OCI-LY1 (cell line): ENCODE data around the gene TSGA10.

Experiments used
- H2AFZ ChIP-seq: fragments of 200-600 bp; sonication (generic), shearing (Covaris generic); 2 replicates; pipeline ENCODE4 v1.6.0; 2014; ENCODE audit warnings: antibody characterized with exemption, mild to moderate bottlenecking, low read length
- H3F3A ChIP-seq: fragments of 200-600 bp; sonication (generic), shearing (Covaris generic); 2 replicates; pipeline ENCODE4 v1.6.0; 2014; ENCODE audit warnings: mild to moderate bottlenecking, antibody characterized with exemption, low read length, moderate library complexity; ENCODE audit not compliant: insufficient read depth
- H3K27ac ChIP-seq: fragments of 200-600 bp; sonication (generic); 2 replicates; pipeline ENCODE4 v1.5.1; 2014; ENCODE audit warnings: low read length, mixed run types, mild to moderate bottlenecking, low read depth; ENCODE audit not compliant: poor library complexity, severe bottlenecking
- H3K27me3 ChIP-seq: fragments of 200-600 bp; sonication (generic); 2 replicates; pipeline ENCODE4 v1.6.0; 2014; ENCODE audit warnings: antibody characterized with exemption, mild to moderate bottlenecking, low read length, moderate library complexity; ENCODE audit not compliant: insufficient read depth
- H3K36me3 ChIP-seq: fragments of 200-600 bp; sonication (generic); 2 replicates; pipeline ENCODE4 v1.6.1; 2014; ENCODE audit warnings: mild to moderate bottlenecking, antibody characterized with exemption, low read length, moderate library complexity, mixed read lengths; ENCODE audit not compliant: insufficient read depth
- H3K4me1 ChIP-seq: fragments of 200-600 bp; sonication (generic); 2 replicates; pipeline ENCODE4 v1.5.1; 2014; ENCODE audit warnings: mild to moderate bottlenecking, low read length, moderate library complexity; ENCODE audit not compliant: insufficient read depth, severe bottlenecking
- H3K4me2 ChIP-seq: fragments of 200-600 bp; sonication (generic), shearing (Covaris generic); 2 replicates; pipeline ENCODE4 v1.6.1; 2014; ENCODE audit warnings: low read length
- H3K4me3 ChIP-seq: fragments of 200-600 bp; sonication (generic); 2 replicates; pipeline ENCODE4 v1.5.1; 2014; ENCODE audit warnings: low read length, low read depth, mild to moderate bottlenecking, mixed read lengths; ENCODE audit not compliant: poor library complexity, severe bottlenecking
- H3K79me2 ChIP-seq: fragments of 200-600 bp; shearing (Covaris generic); 2 replicates; pipeline ENCODE4 v1.6.1; 2016; ENCODE audit warnings: mixed run types, low read length, mixed read lengths; ENCODE audit not compliant: insufficient read depth
- H3K9ac ChIP-seq: fragments of 200-600 bp; sonication (generic), shearing (Covaris generic); 2 replicates; pipeline ENCODE4 v1.6.1; 2014; ENCODE audit warnings: mild to moderate bottlenecking, low read length, mixed read lengths
- H3K9me2 ChIP-seq: fragments of 200-600 bp; sonication (generic), shearing (Covaris generic); 2 replicates; pipeline ENCODE4 v1.6.1; 2014; ENCODE audit warnings: low read depth, mild to moderate bottlenecking, low read length, mixed read lengths
- H3K9me3 ChIP-seq: fragments of 200-600 bp; shearing (Covaris generic); 2 replicates; pipeline ENCODE4 v1.6.1; 2014; ENCODE audit warnings: low read length, mixed read lengths
- H4K20me1 ChIP-seq: fragments of 200-600 bp; sonication (generic), shearing (Covaris generic); 2 replicates; pipeline ENCODE4 v1.6.0; 2016; ENCODE audit warnings: mild to moderate bottlenecking, low read length; ENCODE audit not compliant: insufficient read depth
- CTCF ChIP-seq: fragments of 200-600 bp; sonication (generic), shearing (Covaris generic); IDR thresholded peaks from 2 replicates; pipeline ENCODE4 v1.5.1; 2017; ENCODE audit warnings: mild to moderate bottlenecking, antibody characterized with exemption, low read length, moderate library complexity, mixed read lengths
- EZH2 ChIP-seq: fragments of 200-600 bp; sonication (generic), shearing (Covaris generic); IDR thresholded peaks from 2 replicates; pipeline ENCODE4 v1.8.0; 2017; ENCODE audit warnings: borderline replicate concordance, mixed run types, mild to moderate bottlenecking, antibody characterized with exemption, low read length, moderate library complexity, mixed read lengths

Gene TSGA10

GRCh38 chr2:99111236-99111635, 43.5 kb downstream of the TSGA10 start:
- no peak overlapping the region for H3K4me3 ChIP-seq
- no peaks in the 10 kb centered on the region for H3K9me3 ChIP-seq
- no peak overlapping the region for H3K4me2 ChIP-seq
- TF ChIP-seq CTCF (no peak), EZH2 (no peak)
- H3K9me2 ChIP-seq = no peaks in the 10 kb centered on the region
- H3K4me1 ChIP-seq = no peaks in the 10 kb centered on the region
- H3K79me2 ChIP-seq = no peaks in the 10 kb centered on the region
- no peak overlapping the region for H3K27ac ChIP-seq
- no peak overlapping the region for H3K9ac ChIP-seq
- H2AFZ ChIP-seq = no peak overlapping the region
- no peaks in the 10 kb centered on the region for H3F3A ChIP-seq
- no peaks in the 10 kb centered on the region for H3K36me3 ChIP-seq
- no peaks in the 10 kb centered on the region for H4K20me1 ChIP-seq
- H3K27me3 ChIP-seq = no peaks in the 10 kb centered on the region

GRCh38 chr2:99106913-99107312, 47.8 kb downstream of the TSGA10 start:
- Histone ChIP-seq H2AFZ (no peak overlapping the region), H3K27ac (no peak overlapping the region), H3K4me2 (no peak overlapping the region), H3F3A (no peaks in the 10 kb centered on the region), H3K36me3 (no peaks in the 10 kb centered on the region), H3K9me3 (no peaks in the 10 kb centered on the region), H4K20me1 (no peaks in the 10 kb centered on the region), H3K79me2 (no peaks in the 10 kb centered on the region), H3K27me3 (no peaks in the 10 kb centered on the region), H3K9me2 (no peaks in the 10 kb centered on the region), H3K4me1 (no peaks in the 10 kb centered on the region), H3K9ac (no peak overlapping the region), H3K4me3 (no peak overlapping the region)
- TF ChIP-seq EZH2 = no peak
- TF ChIP-seq CTCF = no peak

GRCh38 chr2:99104006-99104405, 50.7 kb downstream of the TSGA10 start:
- H3K9me2 ChIP-seq = 0 out of 2 replicates have a peak, but pooled peaks cover 2% of the 10 kb centered on the region
- H3K4me2 ChIP-seq = no peak overlapping the region
- no peak overlapping the region for H3K27ac ChIP-seq
- no peak overlapping the region for H3K9ac ChIP-seq
- H4K20me1 ChIP-seq = no peaks in the 10 kb centered on the region
- H2AFZ ChIP-seq = no peak overlapping the region
- no peaks in the 10 kb centered on the region for H3K27me3 ChIP-seq
- H3K79me2 ChIP-seq = no peaks in the 10 kb centered on the region
- peaks cover 11% of the 10 kb centered on the region for H3K4me1 ChIP-seq
- H3F3A ChIP-seq = no peaks in the 10 kb centered on the region
- H3K4me3 ChIP-seq = no peak overlapping the region
- no peak for TF ChIP-seq EZH2
- no peak for TF ChIP-seq CTCF
- no peaks in the 10 kb centered on the region for H3K9me3 ChIP-seq
- H3K36me3 ChIP-seq = no peaks in the 10 kb centered on the region
